ENCODE measurements around the gene OTUD5. TPM values are rescaled to one million over a fixed set of nuclear protein-coding genes. Genes with fewer than 3 reads are reported as not detected.

The OTUD5 gene
- total RNA-seq, 4 donors from 2014 or later, result 39.4 to 96.9 (median 40.6) TPM

DNA sequence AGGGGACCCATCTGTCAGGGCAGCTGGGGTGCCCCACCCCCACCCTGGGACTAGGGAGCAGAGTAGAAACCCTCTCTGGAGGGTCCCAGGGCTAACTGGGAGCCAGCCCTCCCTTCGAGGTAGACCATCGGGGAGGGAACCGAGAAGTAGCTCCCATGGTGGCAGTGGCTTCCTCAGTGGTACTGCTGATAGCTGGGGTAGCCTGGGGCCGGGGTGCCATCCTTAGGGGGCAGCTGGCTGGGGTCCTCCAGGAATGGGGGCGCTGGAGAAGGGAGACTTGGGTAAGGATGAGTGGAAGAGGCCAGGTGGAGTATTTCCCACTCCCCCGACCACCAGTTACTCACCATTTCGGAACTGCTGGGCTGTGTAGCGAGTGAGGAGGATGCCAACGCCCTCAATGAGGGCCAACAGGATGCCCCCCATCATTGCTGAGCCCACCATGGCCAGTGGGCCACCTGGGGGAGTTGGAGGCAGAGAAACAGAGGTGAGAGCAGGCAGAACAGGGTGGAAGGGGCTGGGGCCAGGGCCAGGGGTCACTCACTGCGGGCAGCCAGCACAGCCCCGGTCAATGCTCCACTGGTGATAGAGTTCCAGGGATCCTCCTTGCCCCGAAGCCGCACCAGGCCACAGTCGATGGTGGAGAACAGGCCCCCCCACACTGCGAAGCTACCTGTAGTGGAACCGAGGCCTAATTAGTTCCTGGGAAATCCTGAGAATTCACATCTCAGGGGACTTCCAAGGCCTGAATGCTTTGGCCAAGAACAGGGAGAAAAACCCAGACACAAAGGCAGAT lies 63.7 kb downstream of the OTUD5 start:
- no peak for DNase-seq
- Histone ChIP-seq H3K36me3 (no peaks in the 10 kb centered on the region), H3K9me3 (no peaks in the 10 kb centered on the region), H3K4me3 (no peak overlapping the region), H3K27me3 (no peaks in the 10 kb centered on the region), H3K27ac (no peak overlapping the region), H3K4me1 (peaks cover 0 to 22% (median 9%) of the 10 kb centered on the region in 4 donors)
- WGBS, 2 donors (ENCODE audit: low coverage in 1 of 2), result 86% methylated on average over 16 of the region's 16 CpGs; no CpG with 5 or more reads in 1 of the 2 donors
- in situ Hi-C loops (cut with MboI; ENCODE audit: low pct_ligation_motif_present in 1 of 4, low pct_unique_long_range_greater_than_20kb in 1 of 4, low sequenced_read_pairs in 3 of 4) (no loop called here), intact Hi-C loops (cut with DNase I; ENCODE audit: low total_unique reads) (no loop called here)
- TF ChIP-seq CTCF (IDR thresholded peaks at IDR 0.05) (no peak), EP300 (IDR thresholded peaks at IDR 0.05; ENCODE audit: low read depth) (no peak), POLR2AphosphoS5 (IDR thresholded peaks at IDR 0.05) (no peak), POLR2A (IDR thresholded peaks at IDR 0.05) (no peak)

DNA sequence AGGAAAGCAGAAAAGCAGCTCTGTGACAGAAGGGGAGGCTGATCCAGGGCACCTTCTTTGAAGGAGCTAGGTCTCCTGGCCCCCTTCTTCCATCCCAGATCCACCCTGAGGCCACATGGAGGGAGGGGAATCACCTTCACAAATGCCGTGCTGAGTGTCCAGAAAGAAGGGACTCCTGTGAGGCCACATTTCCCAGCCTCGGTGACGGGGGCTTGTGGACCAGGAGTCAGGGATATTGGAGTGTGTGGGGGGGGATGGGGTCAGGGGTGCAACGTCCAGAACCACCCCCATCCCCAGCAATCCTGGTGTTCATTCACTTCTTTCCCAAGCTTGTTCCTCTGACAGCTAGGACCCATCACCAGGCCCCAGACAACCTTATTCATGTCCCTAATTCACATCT lies 64.5 kb downstream of the OTUD5 start:
- DNase-seq, result no peak
- 69% methylated on average over 4 of the region's 4 CpGs; no CpG with 5 or more reads in 1 of the 2 donors for WGBS, 2 donors (ENCODE audit: low coverage in 1 of 2)

GRCh38 chrX:48891402-48892288 lies 65.8 kb downstream of the OTUD5 start:
- in situ Hi-C loops (cut with MboI; ENCODE audit: low pct_ligation_motif_present in 1 of 4, low pct_unique_long_range_greater_than_20kb in 1 of 4, low sequenced_read_pairs in 3 of 4), result no loop called here
- DNase-seq, result peak; percentile 92
- Histone ChIP-seq H3K4me1 (peaks cover 0 to 19% (median 9%) of the 10 kb centered on the region in 4 donors), H3K9me3 (no peaks in the 10 kb centered on the region), H3K4me3 (peak overlapping the region; percentile 46 to 84 (median 62)), H3K27me3 (no peaks in the 10 kb centered on the region), H3K36me3 (no peaks in the 10 kb centered on the region), H3K27ac (peak overlapping the region; percentile 78 to 88 (median 85))
- no peak for TF ChIP-seq EP300 (IDR thresholded peaks at IDR 0.05; ENCODE audit: low read depth)
- TF ChIP-seq CTCF (IDR thresholded peaks at IDR 0.05), result peak; percentile 36 to 66 (median 38)
- TF ChIP-seq POLR2A (IDR thresholded peaks at IDR 0.05), result peak; percentile 54
- peak in 2 of 3 donors; percentile 61 to 69 for TF ChIP-seq POLR2AphosphoS5 (IDR thresholded peaks at IDR 0.05)
- intact Hi-C loops (cut with DNase I; ENCODE audit: low total_unique reads), result no loop called here
- 48% methylated on average over 58 of the region's 68 CpGs; no CpG with 5 or more reads in 1 of the 2 donors for WGBS, 2 donors (ENCODE audit: low coverage in 1 of 2)

More for the DNA sequence above, 64.5 kb downstream of the OTUD5 start:
- Histone ChIP-seq H3K27me3 (no peaks in the 10 kb centered on the region), H3K36me3 (no peaks in the 10 kb centered on the region), H3K4me1 (peaks cover 0 to 22% (median 9%) of the 10 kb centered on the region in 4 donors), H3K9me3 (no peaks in the 10 kb centered on the region), H3K4me3 (no peak overlapping the region), H3K27ac (no peak overlapping the region)
- intact Hi-C loops (cut with DNase I; ENCODE audit: low total_unique reads) (no loop called here), in situ Hi-C loops (cut with MboI; ENCODE audit: low pct_ligation_motif_present in 1 of 4, low pct_unique_long_range_greater_than_20kb in 1 of 4, low sequenced_read_pairs in 3 of 4) (no loop called here)
- TF ChIP-seq CTCF (IDR thresholded peaks at IDR 0.05) (no peak), POLR2AphosphoS5 (IDR thresholded peaks at IDR 0.05) (no peak), EP300 (IDR thresholded peaks at IDR 0.05; ENCODE audit: low read depth) (no peak), POLR2A (IDR thresholded peaks at IDR 0.05) (no peak)

- intact Hi-C loops (cut with DNase I; ENCODE audit: low total_unique reads), result no loop called here
- H3K4me3 ChIP-seq, result peak overlapping the region; percentile 46 to 84 (median 62)
- DNase-seq, result no peak
- H3K27me3 ChIP-seq, result no peaks in the 10 kb centered on the region
- TF ChIP-seq POLR2AphosphoS5 (IDR thresholded peaks at IDR 0.05), result no peak
- no peak for TF ChIP-seq EP300 (IDR thresholded peaks at IDR 0.05; ENCODE audit: low read depth)
- no peak for TF ChIP-seq CTCF (IDR thresholded peaks at IDR 0.05)
- no peak for TF ChIP-seq POLR2A (IDR thresholded peaks at IDR 0.05)
- H3K4me1 ChIP-seq, result peaks cover 0 to 13% (median 6%) of the 10 kb centered on the region in 4 donors
- no peaks in the 10 kb centered on the region for H3K36me3 ChIP-seq
- peak overlapping the region; percentile 78 to 88 (median 85) for H3K27ac ChIP-seq
- 0 to 46% methylated on average over 1 to 32 of the region's 35 CpGs for WGBS, 2 donors (ENCODE audit: low coverage in 1 of 2)
- in situ Hi-C loops (cut with MboI; ENCODE audit: low pct_ligation_motif_present in 1 of 4, low pct_unique_long_range_greater_than_20kb in 1 of 4, low sequenced_read_pairs in 3 of 4), result no loop called here
- no peaks in the 10 kb centered on the region for H3K9me3 ChIP-seq
These were observed 66.4 kb downstream of the OTUD5 start for GRCh38 chrX:48890934-48891401.
